ENCODE measurements around the gene FLVCR1.

Gene FLVCR1

GRCh38 chr1:212945463-212946160, 87.5 kb downstream of the FLVCR1 start:
- no peak for DNase-seq (ENCODE audit: low read depth, low spot score)

GRCh38 chr1:212946872-212947271, 88.8 kb downstream of the FLVCR1 start:
- no peak for DNase-seq (ENCODE audit: low read depth, low spot score)
